GM12878 (cell line): ENCODE results near the gene LMTK3. TPM values are rescaled to one million over a fixed set of nuclear protein-coding genes. Genes with fewer than 3 reads are reported as not detected.

Source experiments
- ATAC-seq: fragments of 200-7000 bp; cut with Tn5 transposase; 3 replicates; pipeline ENCODE4 v1.9.1; 2020; ENCODE audit warnings: mild to moderate bottlenecking, moderate library complexity
- BruUV-seq: library from RNA; stranded (reverse); fragments of 400-500 nt; replicated peaks from 2 replicates; lab custom pipeline; 2021; lab: Mats Ljungman, UMichigan
- CTCF ChIA-PET: fragments of 300-600 bp; sonication (Branson Sonifier 250); formaldehyde crosslinking; extraction: SDS; loops from one replicate; lab custom pipeline; 2021; ENCODE audit warnings: inconsistent platforms; lab: Yijun Ruan, JAX
- POLR2A ChIA-PET: fragments of 350-600 bp; formaldehyde crosslinking; extraction: SDS; loops from one replicate; lab custom pipeline; 2021; ENCODE audit warnings: inconsistent platforms; lab: Charles Lee
- RAD21 ChIA-PET: fragments of 300-600 bp; sonication (Branson Sonifier 250); formaldehyde crosslinking; loops from one replicate; lab custom pipeline; 2023; ENCODE audit warnings: antibody characterized with exemption; ENCODE audit not compliant: unreplicated experiment; lab: Charles Lee
- SMC1A ChIA-PET: fragments of 300-600 bp; sonication (Branson Sonifier 250); formaldehyde crosslinking; loops from one replicate; lab custom pipeline; 2023; ENCODE audit not compliant: unreplicated experiment, uncharacterized antibody; lab: Charles Lee
- DNase-seq: peaks from one replicate; pipeline ENCODE4 v3.0.0-alpha.2; 2011; ENCODE audit warnings: low read depth, low spot score
- FAIRE-seq: peaks from 3 replicates; lab custom pipeline; 2011; peaks lifted over from hg19 to GRCh38; lab: Jason Lieb, UNC
- H2AFZ ChIP-seq: 2 replicates; pipeline ENCODE4 v1.6.0; 2011; ENCODE audit warnings: low read depth, low read length, control low read depth; ENCODE audit not compliant: control insufficient read depth
- H3K27ac ChIP-seq: 2 replicates; pipeline ENCODE4 v1.5.1; 2011; ENCODE audit warnings: control low read depth; ENCODE audit not compliant: control insufficient read depth, insufficient read depth
- H3K27me3 ChIP-seq, 2 experiments: replicated peaks in 1 of 2; 2 replicates each; pipeline versions ENCODE4 v1.6.0 to v1.6.1; 2011; ENCODE audit warnings: low read length in 1 of 2; ENCODE audit not compliant: control insufficient read depth in 2 of 2, insufficient read depth in 2 of 2
- H3K36me3 ChIP-seq, 2 experiments: 2 replicates each; pipeline ENCODE4 v1.5.1; 2011; ENCODE audit warnings: low read length in 1 of 2; ENCODE audit not compliant: control insufficient read depth in 2 of 2, insufficient read depth in 2 of 2
- H3K4me1 ChIP-seq: 2 replicates; pipeline ENCODE4 v1.6.1; 2011; ENCODE audit warnings: mild to moderate bottlenecking, low read length, moderate library complexity, mixed read lengths; ENCODE audit not compliant: control insufficient read depth, insufficient read depth
- H3K4me2 ChIP-seq: 2 replicates; pipeline ENCODE4 v1.6.0; 2011; ENCODE audit warnings: control low read depth; ENCODE audit not compliant: control insufficient read depth, insufficient read depth
- H3K4me3 ChIP-seq: fragments of 200-600 bp; sonication (generic); 2 replicates; pipeline ENCODE4 v1.5.1; 2016
- H3K79me2 ChIP-seq: 2 replicates; pipeline ENCODE4 v1.6.0; 2011; ENCODE audit warnings: low read length; ENCODE audit not compliant: control insufficient read depth, insufficient read depth
- H3K9ac ChIP-seq: 2 replicates; pipeline ENCODE4 v1.8.0; 2011; ENCODE audit warnings: low read length, control low read depth, mixed read lengths; ENCODE audit not compliant: control insufficient read depth, insufficient read depth
- H3K9me3 ChIP-seq: replicated peaks from 3 replicates; pipeline ENCODE4 v1.5.1; 2011; ENCODE audit warnings: mild to moderate bottlenecking, low read length; ENCODE audit not compliant: control insufficient read depth, insufficient read depth
- H4K20me1 ChIP-seq: 2 replicates; pipeline ENCODE4 v1.6.0; 2011; ENCODE audit not compliant: control insufficient read depth, insufficient read depth
- CBX5 ChIP-seq: sonication (generic); IDR thresholded peaks from 2 replicates; pipeline ENCODE4 v1.6.1; 2016; ENCODE audit warnings: low read depth, moderate library complexity, mild to moderate bottlenecking, inconsistent platforms
- CUX1 ChIP-seq: IDR thresholded peaks from 2 replicates; pipeline ENCODE4 v1.6.1; 2012; ENCODE audit warnings: improper control_type of control experiment, low read depth, low read length; ENCODE audit not compliant: insufficient replicate concordance
- GABPA ChIP-seq: IDR thresholded peaks from 2 replicates; pipeline ENCODE4 v1.6.1; 2014; ENCODE audit warnings: antibody characterized with exemption, low read depth, mild to moderate bottlenecking, inconsistent platforms
- JUND ChIP-seq: IDR thresholded peaks from 2 replicates; pipeline ENCODE4 v1.6.1; 2012; ENCODE audit warnings: low read depth, mild to moderate bottlenecking, low read length, improper control_type of control experiment, moderate library complexity
- WGBS: methylation state at CpG from one replicate; pipeline ENCODE4 v1.1.6; 2016; ENCODE audit warnings: low lambda C conversion rate; ENCODE audit not compliant: insufficient replicate concordance, insufficient coverage; ENCODE audit errors: missing lambda C conversion rate; 5-methylcytosine and 5-hydroxymethylcytosine counted together
- in situ Hi-C: fragments of 300-500 bp; cut with MboI; formaldehyde crosslinking; loops from 9 replicates; pipeline ENCODE4 v1.14.3; 2018; ENCODE audit warnings: mixed read lengths
- intact Hi-C: fragments of 100-400 bp; cut with micrococcal nuclease; formaldehyde crosslinking; loops from one replicate; pipeline ENCODE4 v1.14.2; 2022; ENCODE audit not compliant: unreplicated experiment
- polyA plus RNA-seq, 11 experiments: library from polyadenylated mRNA; depleted of rRNA in 4 of 11; unstranded in 6 of 11; stranded (reverse) in 5 of 11; fragments of >200 nt; fragmentation: Nextera tagmentation in 4 of 11; fragmentation: Illumina TruSeq in 1 of 11; extraction: Ambion mirVana in 4 of 11; extraction: Trizol in 1 of 11; gene quantifications; 1 replicate in 1 of 11; 2 replicates in 10 of 11; pipeline versions ENCODE4 v1.2.1 to v1.2.3, GENCODE V29; 2011 to 2016; ENCODE audit warnings: inconsistent platforms in 2 of 11, missing spikeins in 2 of 11, low read depth in 1 of 11
- total RNA-seq, 4 experiments: library from RNA; depleted of rRNA in 3 of 4; stranded (reverse); fragments of >200 nt in 3 of 4; fragmentation: Illumina TruSeq in 1 of 4; extraction: Trizol in 1 of 4; gene quantifications; 2 replicates each; pipeline versions ENCODE4 v1.2.1 to v1.2.3, GENCODE V29; 2013 to 2021
- TF ChIP-seq, protein P1 (sequence below): fragments of 450-650 bp; IDR thresholded peaks from 2 replicates; pipeline ENCODE4 v1.6.1; 2017; ENCODE audit warnings: mild to moderate bottlenecking
- TF ChIP-seq, protein P2 (sequence below): IDR thresholded peaks from 2 replicates; pipeline ENCODE4 v1.6.1; 2011; ENCODE audit warnings: mild to moderate bottlenecking, low read depth, low read length, moderate library complexity; ENCODE audit not compliant: insufficient replicate concordance

LMTK3 gene
- total and polyA plus RNA-seq, 10 of the 15 experiments (the other 5 are each of a cell fraction or from before 2014, with no cell fraction given), result under 0.01 to 0.28 (median 0.04) TPM; not detected in 3

GRCh38 chr19:48487948-48488347, 23.7 kb downstream of the LMTK3 start:
- FAIRE-seq, result no peak

DNA sequence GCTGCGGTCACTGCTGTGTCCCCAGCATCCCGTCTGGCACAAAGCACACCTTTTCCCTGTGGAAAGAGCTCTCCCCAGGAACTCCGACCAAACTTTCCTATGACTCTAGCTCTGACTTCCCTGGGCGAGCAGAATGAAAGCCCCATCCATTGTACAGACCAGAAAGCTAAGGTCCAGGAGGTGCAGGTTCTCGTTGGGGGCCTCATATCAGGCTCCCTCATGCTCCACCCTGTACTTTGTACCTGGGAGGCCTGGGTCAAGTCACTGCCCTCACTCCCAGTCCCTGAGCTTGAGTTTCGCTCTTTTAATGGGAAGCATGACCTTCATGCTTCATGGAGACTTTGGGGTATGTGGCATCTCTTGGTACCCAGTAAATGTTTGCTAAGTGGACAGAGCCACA, 24.1 kb downstream of the LMTK3 start:
- ChIA-PET SMC1A (interaction anchor here (1.5 kb wide), 1 partner anchor 87 kb away, joined by 3 read pairs; no protein-coding TSS in a partner anchor), CTCF (interaction anchor here (1.1 to 6.0 kb wide), 8 partner anchors 13 to 175 kb away, joined by 3 to 155 read pairs (median 5); partner anchors contain the start of gene KDELR1), POLR2A (no interaction called here), RAD21 (interaction anchor here (1.2 kb wide), 1 partner anchor 97 kb away, joined by 3 read pairs; no protein-coding TSS in a partner anchor)
- Histone ChIP-seq H4K20me1 (no peaks in the 10 kb centered on the region), H3K4me2 (no peak overlapping the region), H3K9ac (no peak overlapping the region), H3K4me1 (peaks cover 20% of the 10 kb centered on the region), H3K79me2 (no peaks in the 10 kb centered on the region), H2AFZ (no peak overlapping the region), H3K27ac (no peak overlapping the region), H3K36me3 (no peaks in the 10 kb centered on the region), H3K27me3 (no peaks in the 10 kb centered on the region), H3K9me3 (no peaks in the 10 kb centered on the region), H3K4me3 (no peak overlapping the region)
- in situ Hi-C loops, result no loop called here
- BruUV-seq, result no TSS peak
- 19% methylated on average over 6 of the region's 6 CpGs for WGBS
- no peak for FAIRE-seq
- DNase-seq, result no peak
- ATAC-seq, result no peak
- intact Hi-C loops, result no loop called here
- TF ChIP-seq CUX1, result no peak
- TF ChIP-seq, protein P1, sequence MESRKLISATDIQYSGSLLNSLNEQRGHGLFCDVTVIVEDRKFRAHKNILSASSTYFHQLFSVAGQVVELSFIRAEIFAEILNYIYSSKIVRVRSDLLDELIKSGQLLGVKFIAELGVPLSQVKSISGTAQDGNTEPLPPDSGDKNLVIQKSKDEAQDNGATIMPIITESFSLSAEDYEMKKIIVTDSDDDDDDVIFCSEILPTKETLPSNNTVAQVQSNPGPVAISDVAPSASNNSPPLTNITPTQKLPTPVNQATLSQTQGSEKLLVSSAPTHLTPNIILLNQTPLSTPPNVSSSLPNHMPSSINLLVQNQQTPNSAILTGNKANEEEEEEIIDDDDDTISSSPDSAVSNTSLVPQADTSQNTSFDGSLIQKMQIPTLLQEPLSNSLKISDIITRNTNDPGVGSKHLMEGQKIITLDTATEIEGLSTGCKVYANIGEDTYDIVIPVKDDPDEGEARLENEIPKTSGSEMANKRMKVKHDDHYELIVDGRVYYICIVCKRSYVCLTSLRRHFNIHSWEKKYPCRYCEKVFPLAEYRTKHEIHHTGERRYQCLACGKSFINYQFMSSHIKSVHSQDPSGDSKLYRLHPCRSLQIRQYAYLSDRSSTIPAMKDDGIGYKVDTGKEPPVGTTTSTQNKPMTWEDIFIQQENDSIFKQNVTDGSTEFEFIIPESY, result no peak

More at GRCh38 chr19:48487948-48488347, 23.7 kb downstream of the LMTK3 start:
- DNase-seq (no peak), ATAC-seq (no peak)
- intact Hi-C loops (no loop called here), in situ Hi-C loops (no loop called here)
- WGBS, result 37% methylated on average over 8 of the region's 8 CpGs
- H3K36me3 ChIP-seq, result no peaks in the 10 kb centered on the region
- no peak overlapping the region for H3K9ac ChIP-seq
- TF ChIP-seq CBX5 (no peak), JUND (no peak), GABPA (no peak)
- TF ChIP-seq, protein P2, sequence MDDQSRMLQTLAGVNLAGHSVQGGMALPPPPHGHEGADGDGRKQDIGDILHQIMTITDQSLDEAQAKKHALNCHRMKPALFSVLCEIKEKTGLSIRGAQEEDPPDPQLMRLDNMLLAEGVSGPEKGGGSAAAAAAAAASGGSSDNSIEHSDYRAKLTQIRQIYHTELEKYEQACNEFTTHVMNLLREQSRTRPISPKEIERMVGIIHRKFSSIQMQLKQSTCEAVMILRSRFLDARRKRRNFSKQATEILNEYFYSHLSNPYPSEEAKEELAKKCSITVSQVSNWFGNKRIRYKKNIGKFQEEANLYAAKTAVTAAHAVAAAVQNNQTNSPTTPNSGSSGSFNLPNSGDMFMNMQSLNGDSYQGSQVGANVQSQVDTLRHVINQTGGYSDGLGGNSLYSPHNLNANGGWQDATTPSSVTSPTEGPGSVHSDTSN, result no peak
- BruUV-seq, result no TSS peak
- no peak overlapping the region for H2AFZ ChIP-seq
- H4K20me1 ChIP-seq, result no peaks in the 10 kb centered on the region
- ChIA-PET SMC1A (interaction anchor here (1.5 kb wide), 1 partner anchor 86 kb away, joined by 3 read pairs; no protein-coding TSS in a partner anchor), CTCF (interaction anchor here (1.1 to 6.0 kb wide), 7 partner anchors 14 to 175 kb away, joined by 3 to 155 read pairs (median 6); no protein-coding TSS in a partner anchor), POLR2A (no interaction called here), RAD21 (no interaction called here)
- no peaks in the 10 kb centered on the region for H3K79me2 ChIP-seq
- no peaks in the 10 kb centered on the region for H3K9me3 ChIP-seq
- no peak overlapping the region for H3K4me3 ChIP-seq
- no peak overlapping the region for H3K27ac ChIP-seq
- H3K4me1 ChIP-seq, result peaks cover 20% of the 10 kb centered on the region
- H3K27me3 ChIP-seq, result no peaks in the 10 kb centered on the region
- H3K4me2 ChIP-seq, result no peak overlapping the region
